GM21786 (cell line): ENCODE data around the gene VAX1.
"Not testable (repeated sequence)": the region's sequence is repeated elsewhere in the genome, so short reads cannot be mapped to it uniquely, and the experiment has no call there.

Experiments
- ATAC-seq: cut with Tn5 transposase; IDR thresholded peaks from one replicate; pipeline ENCODE4 v1.9.1; 2021; ENCODE audit not compliant: unreplicated experiment

VAX1 gene

DNA sequence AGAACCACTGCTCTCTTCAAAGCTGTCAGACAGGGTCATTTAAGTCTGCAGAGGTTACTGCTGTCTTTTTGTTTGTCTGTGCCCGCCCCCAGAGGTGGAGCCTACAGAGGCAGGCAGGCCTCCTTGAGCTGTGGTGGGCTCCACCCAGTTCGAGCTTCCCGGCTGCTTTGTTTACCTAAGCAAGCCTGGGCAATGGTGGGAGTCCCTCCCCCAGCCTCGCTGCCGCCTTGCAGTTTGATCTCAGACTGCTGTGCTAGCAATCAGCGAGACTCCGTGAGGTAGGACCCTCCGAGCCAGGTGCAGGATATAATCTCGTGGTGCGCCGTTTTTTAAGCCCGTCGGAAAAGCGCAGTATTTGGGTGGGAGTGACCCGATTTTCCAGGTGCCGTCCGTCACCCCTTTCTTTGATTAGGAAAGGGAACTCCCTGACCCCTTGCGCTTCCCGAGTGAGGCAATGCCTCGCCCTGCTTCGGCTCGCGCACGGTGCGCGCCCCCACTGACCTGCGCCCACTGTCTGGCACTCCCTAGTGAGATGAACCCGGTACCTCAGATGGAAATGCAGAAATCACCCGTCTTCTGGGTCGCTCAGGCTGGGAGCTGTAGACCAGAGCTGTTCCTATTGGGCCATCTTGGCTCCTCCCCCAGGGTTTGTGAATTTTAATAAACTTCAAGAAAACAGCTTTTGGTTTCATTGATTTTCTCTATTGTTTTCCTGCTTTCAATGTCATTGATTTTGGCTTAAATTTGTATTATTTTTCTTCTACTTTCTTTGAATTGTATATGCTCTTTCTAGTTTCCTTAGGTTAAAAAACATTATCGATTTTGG lies 53.4 kb downstream of the VAX1 start:
- ATAC-seq: not testable (repeated sequence)
